Astrocyte (in vitro differentiated cells and primary cell): Measurements from ENCODE around the gene PPM1M. TPM values are rescaled to one million over a fixed set of nuclear protein-coding genes. Genes with fewer than 3 reads are reported as not detected.
"Not testable (repeated sequence)": the region's sequence is repeated elsewhere in the genome, so short reads cannot be mapped to it uniquely, and the experiment has no call there.

Experiments used
- DNase-seq: peaks from one replicate; pipeline ENCODE4 v3.0.0-alpha.2; 2010; ENCODE audit warnings: low read depth
- FAIRE-seq: peaks from 2 replicates; lab custom pipeline; 2011; peaks lifted over from hg19 to GRCh38; lab: Jason Lieb, UNC
- H2AFZ ChIP-seq: 2 replicates; pipeline ENCODE4 v1.6.0; 2012; ENCODE audit warnings: low read depth, low read length, inconsistent platforms
- H3K27ac ChIP-seq: 2 replicates; pipeline ENCODE4 v1.5.1; 2011; ENCODE audit warnings: low read depth, low read length, inconsistent platforms
- H3K27me3 ChIP-seq: 2 replicates; pipeline ENCODE4 v1.6.0; 2011; ENCODE audit warnings: low read length, inconsistent platforms; ENCODE audit not compliant: insufficient read depth
- H3K36me3 ChIP-seq: 2 replicates; pipeline ENCODE4 v1.5.1; 2011; ENCODE audit warnings: low read length, inconsistent platforms; ENCODE audit not compliant: insufficient read depth
- H3K4me1 ChIP-seq: 2 replicates; pipeline ENCODE4 v1.5.1; 2011; ENCODE audit warnings: low read length, inconsistent platforms; ENCODE audit not compliant: insufficient read depth
- H3K4me2 ChIP-seq: 2 replicates; pipeline ENCODE4 v1.6.0; 2012; ENCODE audit warnings: low read length, inconsistent platforms
- H3K4me3 ChIP-seq: 2 replicates; pipeline ENCODE4 v1.5.1; 2011; ENCODE audit warnings: low read depth, mild to moderate bottlenecking, low read length, inconsistent platforms; ENCODE audit not compliant: insufficient read depth
- H3K79me2 ChIP-seq: 2 replicates; pipeline ENCODE4 v1.6.0; 2012; ENCODE audit warnings: mild to moderate bottlenecking, low read length, inconsistent platforms; ENCODE audit not compliant: insufficient read depth
- H3K9ac ChIP-seq: 2 replicates; pipeline ENCODE4 v1.6.0; 2012; ENCODE audit warnings: mild to moderate bottlenecking, low read length, inconsistent platforms
- H3K9me3 ChIP-seq: 2 replicates; pipeline ENCODE4 v1.5.1; 2012; ENCODE audit warnings: low read depth, mild to moderate bottlenecking, low read length, inconsistent platforms; ENCODE audit not compliant: insufficient read depth
- H4K20me1 ChIP-seq: 2 replicates; pipeline ENCODE4 v1.6.0; 2012; ENCODE audit warnings: low read length, inconsistent platforms; ENCODE audit not compliant: insufficient read depth
- H3K27ac Mint-ChIP-seq: one replicate; pipeline ENCODE4 v1.8.0; 2021; ENCODE audit warnings: mild to moderate bottlenecking, mixed read lengths; ENCODE audit not compliant: unreplicated experiment
- H3K27me3 Mint-ChIP-seq: one replicate; pipeline ENCODE4 v1.8.0; 2021; ENCODE audit warnings: low read depth, mixed read lengths; ENCODE audit not compliant: unreplicated experiment
- H3K36me3 Mint-ChIP-seq: one replicate; pipeline ENCODE4 v1.8.0; 2021; ENCODE audit warnings: low read depth, mixed read lengths; ENCODE audit not compliant: unreplicated experiment
- H3K4me1 Mint-ChIP-seq: one replicate; pipeline ENCODE4 v1.8.0; 2021; ENCODE audit warnings: low read depth, mixed read lengths; ENCODE audit not compliant: unreplicated experiment
- H3K4me3 Mint-ChIP-seq: one replicate; pipeline ENCODE4 v1.8.0; 2021; ENCODE audit warnings: mild to moderate bottlenecking, moderate library complexity, mixed read lengths; ENCODE audit not compliant: unreplicated experiment
- H3K9me3 Mint-ChIP-seq: one replicate; pipeline ENCODE4 v1.8.0; 2021; ENCODE audit warnings: mild to moderate bottlenecking, mixed read lengths; ENCODE audit not compliant: unreplicated experiment
- CTCF ChIP-seq: IDR thresholded peaks from 2 replicates; pipeline ENCODE4 v1.5.1; 2011; ENCODE audit warnings: low read depth, mild to moderate bottlenecking, inconsistent platforms, low read length, moderate library complexity; ENCODE audit not compliant: insufficient read depth
- EZH2 ChIP-seq: IDR thresholded peaks from 2 replicates; pipeline ENCODE4 v1.6.1; 2012; ENCODE audit warnings: mild to moderate bottlenecking, low read length, inconsistent platforms; ENCODE audit not compliant: insufficient read depth
- total RNA-seq: library from RNA; stranded (reverse); gene quantifications from 2 replicates; pipeline ENCODE4 v1.2.1, GENCODE V29; 2021

Gene PPM1M
- total RNA-seq, 1 donor from 2014 or later: 9.1 TPM

GRCh38 chr3:52270252-52270754 lies 24.7 kb downstream of the PPM1M start:
- Histone ChIP-seq H3K27ac (no peak overlapping the region), H3K79me2 (peaks cover 96% of the 10 kb centered on the region), H4K20me1 (peaks cover 95% of the 10 kb centered on the region), H3K36me3 (peaks cover 58% of the 10 kb centered on the region), H3K9ac (no peak overlapping the region), H3K4me3 (no peak overlapping the region), H3K9me3 (no peaks in the 10 kb centered on the region), H3K27me3 (no peaks in the 10 kb centered on the region), H3K4me1 (no peaks in the 10 kb centered on the region), H2AFZ (no peak overlapping the region), H3K4me2 (no peak overlapping the region)
- peaks cover 5% of the 10 kb centered on the region for H3K4me1 Mint-ChIP-seq
- no peaks in the 10 kb centered on the region for H3K27me3 Mint-ChIP-seq
- TF ChIP-seq CTCF (no peak), EZH2 (no peak)
- no peaks in the 10 kb centered on the region for H3K9me3 Mint-ChIP-seq
- no peak for FAIRE-seq
- no peak overlapping the region for H3K4me3 Mint-ChIP-seq
- H3K36me3 Mint-ChIP-seq: peaks cover 16% of the 10 kb centered on the region
- no peak overlapping the region for H3K27ac Mint-ChIP-seq
- no peak for DNase-seq

GRCh38 chr3:52272172-52272571 lies 26.6 kb downstream of the PPM1M start:
- H3K27ac ChIP-seq, H3K9me3 ChIP-seq, DNase-seq, H3K4me1 ChIP-seq, H3K36me3 Mint-ChIP-seq, FAIRE-seq, H3K9me3 Mint-ChIP-seq, H3K27ac Mint-ChIP-seq, H3K4me1 Mint-ChIP-seq, H3K4me3 Mint-ChIP-seq, H3K4me2 ChIP-seq, H3K4me3 ChIP-seq, H3K9ac ChIP-seq, H3K27me3 ChIP-seq, H3K27me3 Mint-ChIP-seq, H2AFZ ChIP-seq: not testable (repeated sequence)
- Histone ChIP-seq H4K20me1 (peaks cover 99% of the 10 kb centered on the region), H3K79me2 (peaks cover 100% of the 10 kb centered on the region), H3K36me3 (peaks cover 46% of the 10 kb centered on the region)

- no peak overlapping the region for H3K27ac Mint-ChIP-seq
- H3K27me3 Mint-ChIP-seq: no peaks in the 10 kb centered on the region
These were observed 27.3 kb downstream of the PPM1M start for GRCh38 chr3:52272831-52273230.

GRCh38 chr3:52274781-52275180 lies 29.2 kb downstream of the PPM1M start:
- Mint-ChIP-seq H3K4me3 (peak overlapping the region; percentile 67), H3K36me3 (peaks cover 12% of the 10 kb centered on the region), H3K4me1 (peaks cover 15% of the 10 kb centered on the region)
- Histone ChIP-seq H3K36me3 (peaks cover 24% of the 10 kb centered on the region), H4K20me1 (peaks cover 84% of the 10 kb centered on the region), H3K4me2 (peak overlapping the region; percentile 28), H3K4me1 (peaks cover 13% of the 10 kb centered on the region), H3K79me2 (peaks cover 84% of the 10 kb centered on the region)
- H3K27me3 Mint-ChIP-seq, H3K9ac ChIP-seq, H2AFZ ChIP-seq, H3K27me3 ChIP-seq, H3K9me3 Mint-ChIP-seq, H3K27ac ChIP-seq, DNase-seq, H3K27ac Mint-ChIP-seq, H3K9me3 ChIP-seq, H3K4me3 ChIP-seq, FAIRE-seq: not testable (repeated sequence)

More at GRCh38 chr3:52272831-52273230, 27.3 kb downstream of the PPM1M start:
- no peak for DNase-seq
- no peak overlapping the region for H3K4me2 ChIP-seq
- H3K9me3 Mint-ChIP-seq: no peaks in the 10 kb centered on the region
- H4K20me1 ChIP-seq: peaks cover 99% of the 10 kb centered on the region
- no peak overlapping the region for H3K4me3 ChIP-seq
- no peak for FAIRE-seq
- peaks cover 9% of the 10 kb centered on the region for H3K4me1 Mint-ChIP-seq
- H3K9ac ChIP-seq: no peak overlapping the region
- H3K9me3 ChIP-seq: no peaks in the 10 kb centered on the region
- H3K27me3 ChIP-seq: no peaks in the 10 kb centered on the region
- peaks cover 5% of the 10 kb centered on the region for H3K4me1 ChIP-seq
- no peak for TF ChIP-seq CTCF
- TF ChIP-seq EZH2: no peak
- H3K36me3 Mint-ChIP-seq: peaks cover 12% of the 10 kb centered on the region
- H3K36me3 ChIP-seq: peaks cover 40% of the 10 kb centered on the region
- no peak overlapping the region for H2AFZ ChIP-seq
- H3K79me2 ChIP-seq: peaks cover 100% of the 10 kb centered on the region
- H3K4me3 Mint-ChIP-seq: no peak overlapping the region
- no peak overlapping the region for H3K27ac ChIP-seq
